Ovary (tissue), 9 donors: Measurements from ENCODE around the gene JADE1. TPM values are rescaled to one million over a fixed set of nuclear protein-coding genes. Genes with fewer than 3 reads are reported as not detected.

Experiments used
- DNase-seq, 5 donors: peaks; one replicate each; pipeline ENCODE4 v3.0.0-alpha.2; 2019 to 2020
- H3K27ac ChIP-seq, 2 donors: fragments of 200-600 bp; one replicate each; pipeline versions ENCODE4 v1.5.1 to v1.8.0; 2019 to 2022
- H3K27me3 ChIP-seq: fragments of 200-600 bp; one replicate; pipeline ENCODE4 v1.8.0; 2022
- H3K36me3 ChIP-seq: fragments of 200-600 bp; sonication (generic); one replicate; pipeline ENCODE4 v1.5.1; 2019
- H3K4me1 ChIP-seq: one replicate; pipeline ENCODE4 v1.8.1; 2013; ENCODE audit warnings: mild to moderate bottlenecking, moderate library complexity; ENCODE audit not compliant: insufficient read depth
- H3K4me3 ChIP-seq: fragments of 200-600 bp; sonication (generic); one replicate; pipeline ENCODE4 v1.5.1; 2017
- H3K9me3 ChIP-seq, 2 donors: fragments of 200-600 bp in 1 of 2; sonication (generic) in 1 of 2; one replicate each; pipeline versions ENCODE4 v1.5.1 to v1.8.1; 2013 to 2019; ENCODE audit warnings: mild to moderate bottlenecking in 1 of 2, moderate library complexity in 1 of 2
- EP300 ChIP-seq: sonication (generic); formaldehyde crosslinking; IDR thresholded peaks from one replicate; pipeline ENCODE4 v1.6.1; 2017; ENCODE audit warnings: antibody characterized with exemption
- POLR2A ChIP-seq: fragments of 450-650 bp; IDR thresholded peaks from one replicate; pipeline ENCODE4 v1.6.1; 2017; ENCODE audit warnings: antibody characterized with exemption, mild to moderate bottlenecking, moderate library complexity
- WGBS, 3 donors: extraction: QIAGEN DNeasy Blood & Tissue Kit in 1 of 3; methylation state at CpG; one replicate each; pipeline versions ENCODE4 v1.1.5 to v1.1.7; 2013 to 2017; 5-methylcytosine and 5-hydroxymethylcytosine counted together
- intact Hi-C, 4 donors: fragments of 100-400 bp; cut with DNase I; formaldehyde crosslinking; loops; one replicate each; pipeline versions ENCODE4 v1.11.0 to v1.15.1; 2022 to 2023
- polyA plus RNA-seq, 2 donors: library from polyadenylated mRNA; stranded (reverse); fragments of 200-250 nt in 1 of 2; fragments of 350-450 nt in 1 of 2; fragmentation: Illumina TruSeq in 1 of 2; extraction: RNeasy Lipid Tissue Mini Kit (QIAGEN cat#74804) in 1 of 2; gene quantifications; one replicate each; pipeline ENCODE4 v1.2.3, GENCODE V29; 2013 to 2014
- total RNA-seq, 7 donors: library from RNA; depleted of rRNA in 2 of 7; stranded (reverse); fragments of >200 nt in 2 of 7; fragmentation: NEBNext Ultra II Directional in 3 of 7; extraction: Animal tissue kit (Norgen Biotek cat#: 25700) in 3 of 7; gene quantifications; one replicate each; pipeline versions ENCODE4 v1.1.0 to v1.2.4, GENCODE V29; 2016 to 2023
- TF ChIP-seq, protein P1 (sequence below), 3 donors: fragments of 450-650 bp in 2 of 3; fragments of 200-600 bp in 1 of 3; IDR thresholded peaks; one replicate each; pipeline versions ENCODE4 v1.5.1 to v1.8.0; 2016 to 2022; ENCODE audit warnings: antibody characterized with exemption in 3 of 3, mild to moderate bottlenecking in 1 of 3
- donor health status: DM: no; HTN: no; CAD: no; lungs with moderate emphysema.
- donor health status: DM: no; HTN: no; CAD: no.
- donor health status: Bipolar disorder and iron deficiency.
- donor health status: DM: yes; HTN: yes; CAD: no.
- donor health status: DM: no; HTN: no; CAD: no.
- donor health status: DM: yes; HTN: yes; CAD: no.

JADE1 gene
- total and polyA plus RNA-seq, 9 donors: 21.3 to 48.6 (median 34.9) TPM

DNA sequence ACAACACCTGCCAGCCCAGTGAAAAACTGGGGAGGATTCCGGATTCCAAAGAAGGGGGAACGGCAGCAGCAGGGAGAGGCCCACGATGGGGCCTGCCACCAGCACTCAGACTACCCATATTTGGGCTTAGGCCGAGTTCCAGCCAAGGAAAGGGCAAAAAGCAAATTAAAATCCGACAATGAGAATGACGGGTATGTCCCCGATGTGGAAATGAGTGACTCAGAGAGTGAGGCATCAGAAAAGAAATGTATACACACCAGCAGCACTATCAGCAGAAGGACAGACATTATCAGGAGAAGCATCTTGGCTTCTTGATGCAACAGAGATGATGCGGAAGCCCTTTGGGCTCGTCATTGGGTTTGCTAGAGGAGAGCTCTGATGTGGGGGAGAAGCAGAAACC is 62.4 kb downstream of the JADE1 start:
- H3K27me3 ChIP-seq: no peaks in the 10 kb centered on the region
- H3K9me3 ChIP-seq: no peaks in the 10 kb centered on the region
- WGBS, 3 donors: 92 to 97% (median 94%) methylated on average over 9 of the region's 9 CpGs
- no peak for TF ChIP-seq POLR2A
- no peak for TF ChIP-seq EP300
- TF ChIP-seq, protein P1, sequence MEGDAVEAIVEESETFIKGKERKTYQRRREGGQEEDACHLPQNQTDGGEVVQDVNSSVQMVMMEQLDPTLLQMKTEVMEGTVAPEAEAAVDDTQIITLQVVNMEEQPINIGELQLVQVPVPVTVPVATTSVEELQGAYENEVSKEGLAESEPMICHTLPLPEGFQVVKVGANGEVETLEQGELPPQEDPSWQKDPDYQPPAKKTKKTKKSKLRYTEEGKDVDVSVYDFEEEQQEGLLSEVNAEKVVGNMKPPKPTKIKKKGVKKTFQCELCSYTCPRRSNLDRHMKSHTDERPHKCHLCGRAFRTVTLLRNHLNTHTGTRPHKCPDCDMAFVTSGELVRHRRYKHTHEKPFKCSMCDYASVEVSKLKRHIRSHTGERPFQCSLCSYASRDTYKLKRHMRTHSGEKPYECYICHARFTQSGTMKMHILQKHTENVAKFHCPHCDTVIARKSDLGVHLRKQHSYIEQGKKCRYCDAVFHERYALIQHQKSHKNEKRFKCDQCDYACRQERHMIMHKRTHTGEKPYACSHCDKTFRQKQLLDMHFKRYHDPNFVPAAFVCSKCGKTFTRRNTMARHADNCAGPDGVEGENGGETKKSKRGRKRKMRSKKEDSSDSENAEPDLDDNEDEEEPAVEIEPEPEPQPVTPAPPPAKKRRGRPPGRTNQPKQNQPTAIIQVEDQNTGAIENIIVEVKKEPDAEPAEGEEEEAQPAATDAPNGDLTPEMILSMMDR (IDR thresholded peaks at IDR 0.05): no peak
- DNase-seq: no peak
- no peaks in the 10 kb centered on the region for H3K36me3 ChIP-seq
- intact Hi-C loops: no loop called here
- H3K4me3 ChIP-seq: no peak overlapping the region
- H3K4me1 ChIP-seq: no peaks in the 10 kb centered on the region
- H3K27ac ChIP-seq: no peak overlapping the region

DNA sequence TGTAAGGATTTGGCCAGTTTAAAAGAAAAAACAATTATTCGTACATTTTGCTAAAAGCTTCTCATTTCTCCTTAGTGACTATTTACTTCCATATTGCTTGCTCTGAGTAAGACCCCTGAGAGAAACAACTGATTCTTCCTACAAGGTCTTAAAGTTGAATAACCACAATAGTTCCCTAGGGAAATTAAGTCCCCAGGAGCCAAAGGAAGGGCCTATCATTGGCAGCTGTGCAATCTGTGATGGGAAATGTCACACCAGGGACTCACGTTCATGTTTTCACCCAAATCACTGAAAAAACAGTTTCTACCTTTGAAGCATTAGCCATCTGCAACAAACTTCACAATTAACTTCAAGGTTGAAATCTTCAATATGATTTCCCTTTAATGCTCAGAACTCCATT is 66.7 kb downstream of the JADE1 start:
- no peaks in the 10 kb centered on the region for H3K9me3 ChIP-seq
- H3K4me3 ChIP-seq: no peak overlapping the region
- intact Hi-C loops: no loop called here
- no peak for DNase-seq
- TF ChIP-seq EP300 (no peak), POLR2A (no peak)
- TF ChIP-seq, protein P1 (IDR thresholded peaks at IDR 0.05): no peak
- no peak overlapping the region for H3K27ac ChIP-seq
- 90 to 94% (median 92%) methylated on average over 2 of the region's 2 CpGs for WGBS, 3 donors
- no peaks in the 10 kb centered on the region for H3K36me3 ChIP-seq
- no peaks in the 10 kb centered on the region for H3K4me1 ChIP-seq
- no peaks in the 10 kb centered on the region for H3K27me3 ChIP-seq

DNA sequence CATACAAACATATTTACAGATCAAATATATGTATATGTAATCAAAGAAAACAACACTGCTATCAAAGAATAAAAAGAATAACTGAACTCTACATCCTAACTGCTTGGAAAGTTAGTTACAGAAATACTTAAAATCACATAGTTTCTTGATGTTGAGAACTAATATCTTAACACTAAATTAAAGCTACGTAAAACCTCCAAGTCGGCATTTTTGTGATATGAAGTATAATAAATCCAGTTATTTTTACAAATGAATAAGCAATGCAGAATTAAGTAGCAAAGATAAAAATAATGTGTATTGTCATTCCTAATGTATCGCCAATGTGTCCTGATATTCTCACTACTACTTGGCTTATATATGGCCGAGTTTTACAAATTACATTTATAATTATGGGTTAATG is 68.4 kb downstream of the JADE1 start:
- WGBS, 3 donors: 78 to 81% (median 81%) methylated on average over 4 of the region's 4 CpGs
- TF ChIP-seq, protein P1 (IDR thresholded peaks at IDR 0.05): no peak
- no peak for TF ChIP-seq POLR2A
- no peak for TF ChIP-seq EP300
- DNase-seq: no peak
- H3K27ac ChIP-seq: no peak overlapping the region
- no peaks in the 10 kb centered on the region for H3K27me3 ChIP-seq
- no peak overlapping the region for H3K4me3 ChIP-seq
- H3K9me3 ChIP-seq: no peaks in the 10 kb centered on the region
- no peaks in the 10 kb centered on the region for H3K36me3 ChIP-seq
- H3K4me1 ChIP-seq: no peaks in the 10 kb centered on the region
- intact Hi-C loops: no loop called here

DNA sequence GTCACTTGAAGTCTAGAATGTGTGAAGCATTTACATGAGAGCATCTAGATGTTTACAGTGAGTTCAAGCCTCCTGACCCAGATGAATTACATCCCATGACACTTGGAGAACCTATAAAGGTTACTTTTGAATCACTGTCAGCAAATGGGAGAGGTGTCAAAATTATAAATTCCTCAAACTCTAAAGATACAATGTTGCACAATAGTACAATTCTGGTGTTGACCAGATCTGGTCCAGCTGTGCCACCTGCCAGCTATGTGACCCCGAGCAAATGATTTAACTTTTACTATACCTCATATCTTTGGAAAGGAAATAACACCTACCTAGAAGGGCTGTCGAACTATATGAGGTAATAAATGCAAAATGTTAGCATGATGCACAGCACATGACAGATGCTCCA is 69.8 kb downstream of the JADE1 start:
- no peak for TF ChIP-seq EP300
- TF ChIP-seq POLR2A: no peak
- TF ChIP-seq, protein P1 (IDR thresholded peaks at IDR 0.05): no peak
- no peaks in the 10 kb centered on the region for H3K9me3 ChIP-seq
- H3K4me1 ChIP-seq: no peaks in the 10 kb centered on the region
- no peak overlapping the region for H3K4me3 ChIP-seq
- H3K36me3 ChIP-seq: no peaks in the 10 kb centered on the region
- no peaks in the 10 kb centered on the region for H3K27me3 ChIP-seq
- DNase-seq: no peak
- H3K27ac ChIP-seq: no peak overlapping the region
- 87 to 93% (median 91%) methylated on average over 2 of the region's 2 CpGs for WGBS, 3 donors
- intact Hi-C loops: no loop called here

DNA sequence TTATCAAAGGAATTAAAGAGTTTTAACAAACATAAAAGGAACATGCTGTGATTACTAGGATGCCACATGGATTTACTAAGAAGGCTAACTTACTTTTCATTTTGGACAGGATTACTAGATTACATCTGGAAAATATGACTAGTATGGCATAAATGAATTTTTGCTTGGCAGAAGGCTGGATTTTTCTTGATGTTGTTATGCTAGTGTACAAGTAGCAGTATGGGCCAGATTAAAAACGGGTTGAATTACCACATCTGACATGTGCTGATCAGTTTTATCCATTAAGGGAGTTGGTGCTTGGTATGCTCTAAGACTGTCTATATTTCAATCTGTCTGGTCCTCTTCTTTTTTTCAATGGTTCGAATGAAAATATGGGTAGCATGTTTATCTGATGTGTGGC is 70.5 kb downstream of the JADE1 start:
- no peak for DNase-seq
- H3K4me1 ChIP-seq: no peaks in the 10 kb centered on the region
- H3K9me3 ChIP-seq: no peaks in the 10 kb centered on the region
- no peak overlapping the region for H3K27ac ChIP-seq
- intact Hi-C loops: no loop called here
- WGBS, 3 donors: 71 to 79% (median 72%) methylated on average over 2 of the region's 2 CpGs
- TF ChIP-seq POLR2A (no peak), EP300 (no peak)
- TF ChIP-seq, protein P1 (IDR thresholded peaks at IDR 0.05): no peak
- H3K4me3 ChIP-seq: no peak overlapping the region
- no peaks in the 10 kb centered on the region for H3K27me3 ChIP-seq
- no peaks in the 10 kb centered on the region for H3K36me3 ChIP-seq
